T-cell (primary cell): ENCODE data around the gene ARHGEF6. TPM values are rescaled to one million over a fixed set of nuclear protein-coding genes. Genes with fewer than 3 reads are reported as not detected.

Experiments used
- ATAC-seq, 4 experiments: fragments of 200-7000 bp in 3 of 4; fragments of 150-1000 bp in 1 of 4; cut with Tn5 transposase; replicated peaks in 1 of 4; 1 replicate in 3 of 4; 2 replicates in 1 of 4; pipeline ENCODE4 v1.10.0; 2021; ENCODE audit warnings: moderate library complexity in 3 of 4, mild to moderate bottlenecking in 2 of 4, moderate number of reproducible peaks in 1 of 4
- CTCF ChIA-PET, 2 donors: fragments of 300-600 bp; sonication (Branson Sonifier 250); formaldehyde crosslinking; loops; one replicate each; lab custom pipeline; 2022; ENCODE audit warnings: antibody characterized with exemption in 2 of 2; lab: Charles Lee
- POLR2A ChIA-PET, 2 donors: fragments of 300-600 bp; sonication (Branson Sonifier 250); formaldehyde crosslinking; loops; one replicate each; lab custom pipeline; 2022; ENCODE audit warnings: antibody characterized with exemption in 2 of 2; lab: Charles Lee
- DNase-seq, 35 experiments: peaks; one replicate each; pipeline versions ENCODE4 v3.0.0 to v3.0.0-alpha.2; 2013 to 2023
- H3K27ac ChIP-seq: one replicate; pipeline ENCODE4 v1.5.1; 2013; ENCODE audit warnings: low read length
- H3K27me3 ChIP-seq, 2 experiments: replicated peaks in 1 of 2; 1 replicate in 1 of 2; 2 replicates in 1 of 2; pipeline versions ENCODE4 v1.6.1 to v1.7.0; 2013; ENCODE audit warnings: low read length in 1 of 2, mixed read lengths in 1 of 2; ENCODE audit not compliant: control insufficient read depth in 2 of 2, insufficient read depth in 2 of 2; ENCODE audit errors: extremely low read depth in 1 of 2
- H3K36me3 ChIP-seq, 2 donors: 1 replicate in 1 of 2; 2 replicates in 1 of 2; pipeline versions ENCODE4 v1.6.1 to v1.7.0; 2013; ENCODE audit warnings: low read length in 1 of 2; ENCODE audit not compliant: control insufficient read depth in 2 of 2, insufficient read depth in 1 of 2; ENCODE audit errors: extremely low read depth in 1 of 2
- H3K4me1 ChIP-seq, 2 experiments: 1 replicate in 1 of 2; 2 replicates in 1 of 2; pipeline versions ENCODE4 v1.6.1 to v1.7.0; 2013; ENCODE audit warnings: low read length in 2 of 2, mixed read lengths in 1 of 2; ENCODE audit not compliant: insufficient read depth in 2 of 2, control insufficient read depth in 1 of 2; ENCODE audit errors: extremely low read depth in 1 of 2
- H3K4me3 ChIP-seq, 2 donors: 1 replicate in 1 of 2; 2 replicates in 1 of 2; pipeline versions ENCODE4 v1.5.1 to v1.7.0; 2013; ENCODE audit warnings: mild to moderate bottlenecking in 2 of 2, low read length in 1 of 2, moderate library complexity in 1 of 2; ENCODE audit not compliant: control insufficient read depth in 1 of 2; ENCODE audit errors: extremely low read depth in 1 of 2
- H3K9me3 ChIP-seq: 2 replicates; pipeline ENCODE4 v1.7.0; 2013
- H3K27ac Mint-ChIP-seq, 2 donors: one replicate each; pipeline ENCODE4 v1.8.0; 2020 to 2021; ENCODE audit warnings: mild to moderate bottlenecking in 2 of 2, mixed read lengths in 2 of 2
- H3K27me3 Mint-ChIP-seq, 2 donors: one replicate each; pipeline ENCODE4 v1.8.0; 2021 to 2022; ENCODE audit warnings: mixed read lengths in 2 of 2
- H3K36me3 Mint-ChIP-seq: one replicate; pipeline ENCODE4 v1.8.0; 2021; ENCODE audit warnings: mixed read lengths
- H3K4me1 Mint-ChIP-seq, 3 donors: one replicate each; pipeline ENCODE4 v1.8.0; 2020 to 2022; ENCODE audit warnings: mixed read lengths in 3 of 3, mild to moderate bottlenecking in 1 of 3
- H3K4me3 Mint-ChIP-seq, 3 donors: one replicate each; pipeline ENCODE4 v1.8.0; 2020 to 2022; ENCODE audit warnings: mild to moderate bottlenecking in 3 of 3, mixed read lengths in 3 of 3, moderate library complexity in 3 of 3
- H3K9me3 Mint-ChIP-seq, 3 donors: one replicate each; pipeline ENCODE4 v1.8.0; 2020 to 2022; ENCODE audit warnings: mixed read lengths in 3 of 3
- WGBS: methylation state at CpG from one replicate; pipeline ENCODE4 v1.1.5; 2013; ENCODE audit warnings: missing lambda C conversion rate; ENCODE audit not compliant: insufficient coverage; 5-methylcytosine and 5-hydroxymethylcytosine counted together
- total RNA-seq, 35 experiments: library from RNA in 6 of 35; stranded (reverse) in 6 of 35; fragments of 120-200 nt in 1 of 35; gene quantifications; one replicate each; pipeline versions ENCODE4 v1.2.1 to v1.2.4 and lab custom pipeline; 2013 to 2026

The ARHGEF6 gene
- total RNA-seq, 5 donors from 2014 or later (not counting 1 experiment from before 2014, with no cell fraction given) = 63.4 to 79.9 (median 72.9) TPM

DNA sequence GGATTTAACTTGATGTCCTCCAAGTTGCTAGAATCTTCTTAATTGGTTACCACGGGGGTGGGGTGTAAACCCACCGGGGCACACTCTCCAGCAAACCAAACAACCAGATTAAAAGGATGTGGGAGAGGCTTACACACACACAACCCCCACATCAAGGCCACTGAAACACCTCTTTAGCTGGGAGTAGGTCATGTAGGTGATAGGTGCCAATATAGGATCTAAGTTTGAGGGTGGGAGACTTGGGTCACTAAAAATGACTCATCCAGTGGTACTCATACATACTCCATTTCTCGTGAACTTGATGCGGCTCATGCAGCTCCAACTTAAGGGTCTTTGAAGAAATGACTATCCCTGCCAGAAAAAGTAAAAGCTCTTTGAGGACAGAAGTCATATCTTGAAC, 153.3 kb downstream of the ARHGEF6 start:
- H3K4me3 ChIP-seq = peak overlapping the region in 1 of 2 donors; percentile 6
- Mint-ChIP-seq H3K27me3 (peaks cover 0 to 11% of the 10 kb centered on the region in 2 donors), H3K4me3 (peak overlapping the region in 2 of 3 donors; percentile 34 to 62), H3K27ac (peak overlapping the region; percentile 88 to 90), H3K4me1 (peaks cover 74 to 90% (median 80%) of the 10 kb centered on the region in 3 donors), H3K9me3 (no peaks in the 10 kb centered on the region), H3K36me3 (no peaks in the 10 kb centered on the region)
- no peaks in the 10 kb centered on the region for H3K27me3 ChIP-seq
- ChIA-PET CTCF (interaction anchor here (0.9 to 1.8 kb wide), 4 partner anchors 10 to 42 kb away, joined by 3 to 5 read pairs (median 4); no protein-coding TSS in a partner anchor), POLR2A (no interaction called here)
- peak overlapping the region; percentile 49 for H3K27ac ChIP-seq
- H3K9me3 ChIP-seq = no peaks in the 10 kb centered on the region
- ATAC-seq (peak in 3 of 4 experiments; percentile 29 to 50 (median 34)), DNase-seq (peak in 4 of 35 experiments; percentile 19 to 51 (median 28))
- WGBS = no CpG with 5 or more reads among the region's 4 CpGs
- peaks cover 46 to 62% of the 10 kb centered on the region in 2 experiments for H3K4me1 ChIP-seq
- H3K36me3 ChIP-seq = no peaks in the 10 kb centered on the region

DNA sequence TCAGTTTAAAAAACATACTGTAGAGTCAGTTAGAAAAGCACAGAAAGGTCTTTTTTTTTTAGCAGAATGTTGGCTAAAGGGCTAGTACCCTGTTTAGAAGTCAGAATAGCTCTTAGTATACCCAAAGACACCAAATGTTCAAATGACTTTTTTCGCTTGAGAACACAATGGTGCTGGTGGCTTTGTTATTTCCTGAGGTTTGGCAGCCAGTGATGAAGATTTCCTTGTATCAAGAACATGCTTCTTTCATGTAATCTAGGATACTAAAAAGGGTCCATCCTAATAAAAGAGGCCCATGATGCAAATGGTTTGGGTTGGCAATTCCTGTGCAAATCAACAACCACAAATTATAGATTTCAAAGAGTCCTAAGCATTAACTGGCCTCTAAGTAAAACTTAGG, 153.8 kb downstream of the ARHGEF6 start:
- DNase-seq (peak in 1 of 35 experiments; percentile 33), ATAC-seq (peak in 1 of 4 experiments; percentile 21)
- Histone ChIP-seq H3K9me3 (no peaks in the 10 kb centered on the region), H3K4me1 (peaks cover 41 to 58% of the 10 kb centered on the region in 2 experiments), H3K27ac (peak overlapping the region; percentile 49), H3K36me3 (no peaks in the 10 kb centered on the region), H3K4me3 (no peak overlapping the region), H3K27me3 (no peaks in the 10 kb centered on the region)
- ChIA-PET POLR2A (interaction anchor here in 1 of 2 donors (1.3 kb wide), 1 partner anchor 38 kb away, joined by 4 read pairs; no protein-coding TSS in a partner anchor), CTCF (interaction anchor here (0.7 to 1.8 kb wide), 6 partner anchors 8 to 41 kb away, joined by 3 to 5 read pairs (median 3); no protein-coding TSS in a partner anchor)
- H3K27ac Mint-ChIP-seq = peak overlapping the region; percentile 88 to 90
- H3K36me3 Mint-ChIP-seq = no peaks in the 10 kb centered on the region
- WGBS = no CpG with 5 or more reads among the region's 1 CpG
- peaks cover 0 to 11% of the 10 kb centered on the region in 2 donors for H3K27me3 Mint-ChIP-seq
- H3K9me3 Mint-ChIP-seq = no peaks in the 10 kb centered on the region
- H3K4me3 Mint-ChIP-seq = peak overlapping the region in 1 of 3 donors; percentile 62
- peaks cover 74 to 87% (median 76%) of the 10 kb centered on the region in 3 donors for H3K4me1 Mint-ChIP-seq

DNA sequence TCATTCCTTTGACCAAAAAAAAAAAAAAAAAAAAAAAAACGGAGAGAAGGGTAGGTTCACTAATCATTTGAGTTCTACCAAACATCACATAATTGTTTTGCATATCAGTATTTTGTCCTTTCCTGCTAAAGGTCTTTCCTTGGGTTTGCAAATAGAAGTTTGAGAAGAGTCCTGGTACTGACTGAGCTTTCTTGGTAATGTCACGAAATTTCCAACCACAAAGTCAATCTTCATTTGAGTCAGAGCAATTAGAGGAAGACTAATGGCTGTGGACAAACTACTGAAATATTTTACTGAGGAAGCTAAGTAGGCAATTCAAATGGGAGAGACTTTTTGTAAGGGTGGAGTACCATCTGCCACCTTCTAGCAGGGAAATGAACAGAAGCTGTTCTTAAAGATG, 154.5 kb downstream of the ARHGEF6 start:
- Histone ChIP-seq H3K9me3 (no peaks in the 10 kb centered on the region), H3K27me3 (no peaks in the 10 kb centered on the region), H3K4me1 (peaks cover 37 to 64% of the 10 kb centered on the region in 2 experiments), H3K36me3 (no peaks in the 10 kb centered on the region), H3K27ac (peak overlapping the region; percentile 49), H3K4me3 (no peak overlapping the region)
- WGBS = no CpG with 5 or more reads among the region's 2 CpGs
- DNase-seq (no peak), ATAC-seq (no peak)
- H3K27me3 Mint-ChIP-seq = peaks cover 0 to 11% of the 10 kb centered on the region in 2 donors
- ChIA-PET POLR2A (interaction anchor here (0.6 to 1.3 kb wide), 4 partner anchors 9 to 321 kb away, joined by 3 to 28 read pairs (median 6); no protein-coding TSS in a partner anchor), CTCF (interaction anchor here (0.5 to 1.8 kb wide), 8 partner anchors 9 to 132 kb away, joined by 3 to 5 read pairs (median 3); no protein-coding TSS in a partner anchor)
- peak overlapping the region in 1 of 3 donors; percentile 62 for H3K4me3 Mint-ChIP-seq
- H3K4me1 Mint-ChIP-seq = peaks cover 74 to 89% (median 77%) of the 10 kb centered on the region in 3 donors
- H3K27ac Mint-ChIP-seq = peak overlapping the region; percentile 88 to 90
- H3K36me3 Mint-ChIP-seq = no peaks in the 10 kb centered on the region
- H3K9me3 Mint-ChIP-seq = no peaks in the 10 kb centered on the region

DNA sequence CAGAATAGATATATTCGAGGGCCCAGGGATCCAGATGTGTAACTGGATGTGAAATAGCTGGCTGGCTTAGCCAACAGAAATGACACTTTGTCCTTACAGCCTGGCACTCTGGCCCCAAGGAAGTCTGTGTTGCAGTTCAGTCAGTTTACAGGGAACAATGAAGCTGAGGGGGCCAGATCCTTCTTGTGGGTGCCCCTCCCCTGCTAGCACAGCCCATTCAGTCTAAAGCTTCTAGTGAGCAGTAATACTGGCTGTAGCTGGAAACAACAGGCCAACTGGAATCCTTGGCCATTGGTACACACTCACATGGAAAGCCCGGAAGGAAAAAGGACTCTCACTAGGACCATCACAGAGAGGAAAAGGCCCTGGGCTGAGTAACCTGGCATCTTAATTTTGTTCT, 155.5 kb downstream of the ARHGEF6 start:
- Mint-ChIP-seq H3K36me3 (no peaks in the 10 kb centered on the region), H3K4me3 (no peak overlapping the region), H3K27me3 (peaks cover 0 to 11% of the 10 kb centered on the region in 2 donors), H3K27ac (peak overlapping the region; percentile 88 to 90), H3K4me1 (peaks cover 70 to 86% (median 73%) of the 10 kb centered on the region in 3 donors), H3K9me3 (no peaks in the 10 kb centered on the region)
- ChIA-PET POLR2A (interaction anchor here in 1 of 2 donors (1.3 kb wide), 1 partner anchor 40 kb away, joined by 4 read pairs; no protein-coding TSS in a partner anchor), CTCF (no interaction called here)
- no peaks in the 10 kb centered on the region for H3K9me3 ChIP-seq
- H3K4me1 ChIP-seq = peaks cover 36 to 57% of the 10 kb centered on the region in 2 experiments
- H3K36me3 ChIP-seq = no peaks in the 10 kb centered on the region
- no peak for ATAC-seq
- no CpG with 5 or more reads among the region's 2 CpGs for WGBS
- H3K27ac ChIP-seq = peak overlapping the region; percentile 49
- no peak overlapping the region for H3K4me3 ChIP-seq
- no peaks in the 10 kb centered on the region for H3K27me3 ChIP-seq
- no peak for DNase-seq

DNA sequence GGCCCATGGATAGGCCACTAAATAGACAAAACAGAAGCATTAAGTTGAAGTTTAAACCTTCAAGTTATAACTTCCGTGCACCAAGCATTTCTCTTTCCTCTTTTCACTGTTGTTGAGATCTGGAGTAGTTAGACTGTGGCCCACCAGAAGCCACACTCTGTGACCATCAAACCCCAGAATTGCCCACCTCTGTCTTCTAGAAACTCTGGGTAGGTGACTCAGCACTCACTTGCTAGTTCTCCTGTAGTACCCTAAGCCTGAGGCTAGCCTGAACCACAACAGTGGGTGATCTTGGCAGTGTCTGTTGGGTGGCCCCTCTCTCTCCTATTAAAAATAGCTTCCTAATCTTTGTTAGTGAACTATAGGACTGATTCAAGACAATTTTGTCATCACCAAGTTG, 157.3 kb downstream of the ARHGEF6 start:
- POLR2A ChIA-PET = interaction anchor here in 1 of 2 donors (0.6 kb wide), 1 partner anchor 29 kb away, joined by 3 read pairs; no protein-coding TSS in a partner anchor
- H3K4me3 ChIP-seq = no peak overlapping the region
- Mint-ChIP-seq H3K36me3 (no peaks in the 10 kb centered on the region), H3K9me3 (no peaks in the 10 kb centered on the region), H3K27me3 (peaks cover 0 to 8% of the 10 kb centered on the region in 2 donors), H3K4me1 (peaks cover 72 to 86% (median 78%) of the 10 kb centered on the region in 3 donors), H3K4me3 (no peak overlapping the region), H3K27ac (peak overlapping the region in 1 of 2 donors; percentile 43)
- H3K27ac ChIP-seq = no peak overlapping the region
- ATAC-seq = peak in 1 of 4 experiments; percentile 19
- CTCF ChIA-PET = interaction anchor here in 1 of 2 donors (0.8 kb wide), 1 partner anchor 15 kb away, joined by 3 read pairs; no protein-coding TSS in a partner anchor
- no CpG with 5 or more reads among the region's 1 CpG for WGBS
- H3K27me3 ChIP-seq = no peaks in the 10 kb centered on the region
- H3K9me3 ChIP-seq = no peaks in the 10 kb centered on the region
- H3K36me3 ChIP-seq = no peaks in the 10 kb centered on the region
- no peak for DNase-seq
- H3K4me1 ChIP-seq = peaks cover 28 to 51% of the 10 kb centered on the region in 2 experiments

DNA sequence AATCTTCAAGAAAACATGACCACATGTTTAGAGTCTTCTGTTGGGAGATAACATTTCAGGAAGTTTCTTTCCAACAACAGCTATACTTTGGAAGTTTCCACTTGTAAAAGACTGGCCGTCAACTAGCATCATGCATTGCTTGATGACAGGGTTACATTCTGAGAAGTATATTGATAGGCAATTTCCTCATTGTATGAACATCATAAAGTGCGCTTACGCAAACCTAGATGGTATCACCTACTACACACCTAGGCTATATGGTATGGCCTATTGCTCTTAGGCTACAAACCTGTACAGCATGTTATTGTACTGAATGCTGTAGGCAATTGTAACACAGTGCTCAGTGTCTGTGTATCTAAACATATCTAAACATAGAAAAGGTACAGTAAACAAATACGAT, 158.2 kb downstream of the ARHGEF6 start:
- no peak for ATAC-seq
- Mint-ChIP-seq H3K27ac (peak overlapping the region; percentile 19 to 23), H3K4me1 (peaks cover 71 to 85% (median 72%) of the 10 kb centered on the region in 3 donors), H3K9me3 (no peaks in the 10 kb centered on the region), H3K36me3 (no peaks in the 10 kb centered on the region), H3K4me3 (no peak overlapping the region), H3K27me3 (peaks cover 0 to 8% of the 10 kb centered on the region in 2 donors)
- Histone ChIP-seq H3K27me3 (no peaks in the 10 kb centered on the region), H3K4me3 (no peak overlapping the region), H3K27ac (no peak overlapping the region), H3K9me3 (no peaks in the 10 kb centered on the region), H3K36me3 (no peaks in the 10 kb centered on the region), H3K4me1 (peaks cover 20 to 52% of the 10 kb centered on the region in 2 experiments)
- ChIA-PET CTCF (interaction anchor here in 1 of 2 donors (1.0 kb wide), 1 partner anchor 24 kb away, joined by 3 read pairs; no protein-coding TSS in a partner anchor), POLR2A (no interaction called here)
- no CpG with 5 or more reads among the region's 4 CpGs for WGBS
- DNase-seq = no peak
